ENCODE measurements around the gene NAV2.

The NAV2 gene

DNA sequence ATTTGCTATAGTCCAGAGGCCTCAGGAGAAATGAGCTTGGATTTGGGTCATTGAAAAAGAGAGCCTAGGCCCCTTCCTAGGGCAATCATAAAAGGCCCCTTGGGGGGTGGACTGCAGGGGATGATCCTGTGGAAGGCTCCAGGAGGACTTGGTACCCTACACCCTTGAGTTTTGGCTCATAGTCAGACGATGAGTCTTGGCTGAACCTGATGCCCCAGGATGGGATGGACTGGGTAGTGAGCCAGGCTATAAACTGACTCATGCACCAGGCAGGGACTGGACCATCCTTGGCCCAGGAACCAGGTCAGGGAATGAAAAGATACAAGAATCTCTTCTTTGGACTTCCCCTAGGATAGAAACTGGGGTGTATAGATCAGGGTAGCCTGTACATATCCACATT, 54.2 kb downstream of the NAV2 start:
- no peak for TF ChIP-seq CTCF (IDR thresholded peaks at IDR 0.05; ENCODE audit: low read depth, low read length)
- no peak for TF ChIP-seq MAX (IDR thresholded peaks at IDR 0.05; ENCODE audit: low read depth, low read length)
- TF ChIP-seq POLR2A (IDR thresholded peaks at IDR 0.05; ENCODE audit: extremely low read depth, insufficient read length): no peak
- TF ChIP-seq MYC (IDR thresholded peaks at IDR 0.05; ENCODE audit: low read depth, low read length): no peak
- DNase-seq (ENCODE audit: low read depth): no peak
- H3K4me3 ChIP-seq (ENCODE audit: low read depth, low read length): no peak overlapping the region

DNA sequence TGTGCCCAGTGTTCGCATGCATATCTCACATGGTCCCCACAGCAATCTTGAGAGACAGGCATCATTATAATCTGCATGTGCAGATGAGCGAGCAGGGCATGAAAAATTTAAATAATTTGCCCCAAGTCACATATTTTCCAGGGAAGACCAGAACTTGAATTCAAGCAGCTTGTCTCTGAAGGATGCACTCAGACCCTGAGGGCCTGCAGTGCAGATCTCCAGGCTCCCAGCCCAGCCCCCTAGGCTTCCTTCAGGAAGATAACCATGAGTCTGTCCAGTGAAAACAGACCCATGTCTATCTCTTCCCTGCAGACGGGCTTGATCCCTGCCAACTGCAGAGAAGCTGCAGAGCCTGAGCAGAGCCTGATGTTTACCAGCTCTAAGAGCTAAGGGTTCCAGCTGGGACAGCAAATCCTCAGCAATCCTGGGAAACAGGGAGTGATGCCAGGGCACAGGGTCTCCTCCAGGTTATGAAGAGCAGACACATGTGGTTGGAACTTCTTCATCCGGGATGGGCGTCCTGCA, 55.1 kb downstream of the NAV2 start:
- DNase-seq (ENCODE audit: low read depth): no peak
- no peak overlapping the region for H3K4me3 ChIP-seq (ENCODE audit: low read depth, low read length)
- no peak for TF ChIP-seq POLR2A (IDR thresholded peaks at IDR 0.05; ENCODE audit: extremely low read depth, insufficient read length)
- TF ChIP-seq MAX (IDR thresholded peaks at IDR 0.05; ENCODE audit: low read depth, low read length): no peak
- TF ChIP-seq CTCF (IDR thresholded peaks at IDR 0.05; ENCODE audit: low read depth, low read length): no peak
- no peak for TF ChIP-seq MYC (IDR thresholded peaks at IDR 0.05; ENCODE audit: low read depth, low read length)

- no peak overlapping the region for H3K4me3 ChIP-seq (ENCODE audit: low read depth, low read length)
- no peak for DNase-seq (ENCODE audit: low read depth)
- TF ChIP-seq POLR2A (IDR thresholded peaks at IDR 0.05; ENCODE audit: extremely low read depth, insufficient read length) (no peak), MYC (IDR thresholded peaks at IDR 0.05; ENCODE audit: low read depth, low read length) (no peak), MAX (IDR thresholded peaks at IDR 0.05; ENCODE audit: low read depth, low read length) (no peak), CTCF (IDR thresholded peaks at IDR 0.05; ENCODE audit: low read depth, low read length) (no peak)
These were observed 55.6 kb downstream of the NAV2 start for GRCh38 chr11:19768197-19768596.

DNA sequence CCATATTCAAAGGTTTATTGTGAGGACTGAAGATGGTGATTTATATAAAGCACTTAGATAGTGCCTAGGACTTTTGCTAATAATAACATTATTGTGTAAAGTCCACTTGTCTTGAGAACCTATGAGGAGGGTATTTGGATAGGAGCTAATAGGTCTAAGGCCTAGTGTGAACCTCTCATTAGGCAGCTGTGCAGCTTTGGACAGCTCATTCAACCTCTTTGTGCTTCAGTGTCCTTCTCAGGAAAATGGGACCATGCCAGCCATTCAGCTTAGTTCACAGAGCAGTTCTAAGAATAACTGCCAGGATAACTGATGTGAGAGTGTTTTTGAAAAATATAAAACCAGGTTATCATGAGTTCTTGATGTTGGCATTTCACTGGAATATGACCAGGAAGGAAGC, 56.2 kb downstream of the NAV2 start:
- DNase-seq (ENCODE audit: low read depth): no peak
- TF ChIP-seq MYC (IDR thresholded peaks at IDR 0.05; ENCODE audit: low read depth, low read length) (no peak), POLR2A (IDR thresholded peaks at IDR 0.05; ENCODE audit: extremely low read depth, insufficient read length) (no peak), CTCF (IDR thresholded peaks at IDR 0.05; ENCODE audit: low read depth, low read length) (no peak), MAX (IDR thresholded peaks at IDR 0.05; ENCODE audit: low read depth, low read length) (no peak)
- H3K4me3 ChIP-seq (ENCODE audit: low read depth, low read length): no peak overlapping the region

- TF ChIP-seq MYC (IDR thresholded peaks at IDR 0.05; ENCODE audit: low read depth, low read length) (no peak), CTCF (IDR thresholded peaks at IDR 0.05; ENCODE audit: low read depth, low read length) (no peak), POLR2A (IDR thresholded peaks at IDR 0.05; ENCODE audit: extremely low read depth, insufficient read length) (no peak), MAX (IDR thresholded peaks at IDR 0.05; ENCODE audit: low read depth, low read length) (no peak)
- no peak overlapping the region for H3K4me3 ChIP-seq (ENCODE audit: low read depth, low read length)
- DNase-seq (ENCODE audit: low read depth): peak; percentile 4
These were observed 57.2 kb downstream of the NAV2 start for GRCh38 chr11:19769820-19770219.

Measured in NB4 (cell line).